ENCODE data around the gene CCP110. TPM values are rescaled to one million over a fixed set of nuclear protein-coding genes. Genes with fewer than 3 reads are reported as not detected.

CCP110 gene
- total and polyA plus RNA-seq, 8 donors: 2.3 to 67.7 (median 7.6) TPM

DNA sequence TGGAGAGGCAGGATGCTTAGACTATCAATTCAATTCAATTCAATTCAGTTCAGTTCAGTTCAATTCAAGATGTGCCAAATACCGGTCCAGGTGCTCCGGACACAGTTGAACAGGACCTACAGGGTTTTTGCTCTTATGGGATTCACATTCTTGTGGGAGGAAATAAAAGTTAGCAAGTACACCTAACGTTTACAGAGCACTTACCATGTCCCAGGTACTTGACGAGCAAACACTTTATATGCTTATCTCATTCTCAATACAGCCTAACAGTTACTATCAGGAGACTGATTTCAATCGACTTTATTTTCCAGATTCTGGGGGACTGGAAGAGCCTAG lies 1.4 kb upstream of the CCP110 start:
- DNase-seq: no peak
- TF ChIP-seq CTCF (IDR thresholded peaks at IDR 0.05) (no peak), POLR2A (IDR thresholded peaks at IDR 0.05) (no peak), EP300 (IDR thresholded peaks at IDR 0.05) (no peak), POLR2AphosphoS5 (IDR thresholded peaks at IDR 0.05) (no peak)
- H3K27ac ChIP-seq: peak overlapping the region; percentile 90 to 99 (median 93)
- intact Hi-C loops (cut with DNase I; ENCODE audit: low total_unique reads): no loop called here
- no peaks in the 10 kb centered on the region for H3K9me3 ChIP-seq
- whole genome bisulfite sequencing, 5 donors: 10 to 31% (median 20%) methylated on average over 5 of the region's 5 CpGs
- H3K4me1 ChIP-seq: peaks cover 28 to 78% (median 70%) of the 10 kb centered on the region in 4 donors
- H3K27me3 ChIP-seq: no peaks in the 10 kb centered on the region
- peak overlapping the region in 3 of 4 donors; percentile 76 to 94 (median 85) for H3K4me3 ChIP-seq
- H3K36me3 ChIP-seq: peaks cover 0 to under 1% (median 0%) of the 10 kb centered on the region in 4 donors

DNA sequence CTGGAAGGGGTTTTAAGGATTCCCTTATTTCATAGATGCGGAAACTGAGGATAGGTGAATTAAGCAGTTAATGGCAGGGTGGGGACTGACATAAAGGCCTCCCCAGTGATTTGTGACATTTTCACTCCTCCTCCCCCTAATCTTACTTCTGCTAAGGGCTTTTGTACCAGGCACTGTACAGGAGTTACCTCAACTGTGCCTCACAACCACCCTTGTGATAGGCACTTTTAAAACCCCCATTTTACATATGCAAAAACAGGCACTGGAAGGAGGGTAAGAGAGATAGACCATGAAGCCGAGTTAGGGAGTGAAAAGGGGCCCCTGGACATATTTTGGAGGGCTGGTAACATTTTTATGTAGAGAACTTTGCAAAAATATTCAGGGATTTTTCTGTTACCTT lies 982 bp upstream of the CCP110 start:
- H3K4me1 ChIP-seq: peaks cover 28 to 74% (median 67%) of the 10 kb centered on the region in 4 donors

DNA sequence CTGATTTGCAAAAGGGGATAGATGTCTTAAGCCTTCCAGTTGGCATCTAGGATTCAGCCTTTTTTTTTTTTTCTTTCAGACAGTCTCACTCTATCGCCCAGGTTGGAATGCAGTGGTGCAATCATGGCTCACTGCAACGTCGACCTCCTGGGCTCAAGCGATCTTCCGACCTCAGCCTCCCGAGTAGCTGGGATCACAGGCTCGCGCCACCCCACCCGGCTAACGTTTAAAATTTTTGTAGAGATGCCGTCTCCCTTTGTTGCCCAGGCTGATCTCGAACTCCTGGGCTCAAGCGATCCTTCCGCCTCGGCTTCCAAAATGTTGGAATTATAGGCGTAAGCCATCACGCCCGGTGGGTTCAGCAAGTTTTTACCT lies 571 bp upstream of the CCP110 start:
- WGBS, 5 donors: 68 to 75% (median 72%) methylated on average over 18 of the region's 18 CpGs
- intact Hi-C loops (cut with DNase I; ENCODE audit: low total_unique reads): no loop called here
- Histone ChIP-seq H3K36me3 (peaks cover 0 to 5% (median 5%) of the 10 kb centered on the region in 4 donors), H3K4me3 (peak overlapping the region; percentile 82 to 99 (median 90)), H3K27ac (peak overlapping the region in 2 of 5 donors; percentile 79 to 84), H3K27me3 (no peaks in the 10 kb centered on the region), H3K4me1 (peaks cover 28 to 70% (median 63%) of the 10 kb centered on the region in 4 donors), H3K9me3 (no peaks in the 10 kb centered on the region)
- no peak for DNase-seq
- TF ChIP-seq POLR2A (IDR thresholded peaks at IDR 0.05) (no peak), EP300 (IDR thresholded peaks at IDR 0.05) (no peak), CTCF (IDR thresholded peaks at IDR 0.05) (no peak), POLR2AphosphoS5 (IDR thresholded peaks at IDR 0.05) (no peak)

More for the DNA sequence above, 982 bp upstream of the CCP110 start:
- intact Hi-C loops (cut with DNase I; ENCODE audit: low total_unique reads): no loop called here
- Histone ChIP-seq H3K4me3 (no peak overlapping the region), H3K27me3 (no peaks in the 10 kb centered on the region), H3K9me3 (no peaks in the 10 kb centered on the region), H3K27ac (peak overlapping the region in 3 of 5 donors; percentile 91 to 94 (median 93)), H3K36me3 (peaks cover 0 to 1% (median under 1%) of the 10 kb centered on the region in 4 donors)
- no peak for TF ChIP-seq POLR2AphosphoS5 (IDR thresholded peaks at IDR 0.05)
- TF ChIP-seq POLR2A (IDR thresholded peaks at IDR 0.05): no peak
- no peak for TF ChIP-seq CTCF (IDR thresholded peaks at IDR 0.05)
- TF ChIP-seq EP300 (IDR thresholded peaks at IDR 0.05): no peak
- whole genome bisulfite sequencing, 5 donors: 83 to 96% (median 89%) methylated on average over 2 of the region's 2 CpGs
- no peak for DNase-seq

DNA sequence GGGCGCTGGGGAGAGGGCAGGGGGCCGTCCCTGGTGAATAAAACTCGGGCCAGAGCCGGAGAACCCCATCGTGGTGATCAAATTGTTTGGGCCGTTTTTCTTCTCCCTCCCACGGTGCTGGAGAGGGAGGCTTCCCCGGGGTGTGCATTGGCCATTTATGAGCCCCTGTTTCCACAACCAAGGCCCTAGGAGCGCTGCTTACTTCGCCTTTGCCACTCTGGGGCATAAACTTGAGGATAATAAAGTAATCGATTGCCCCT lies 544 bp downstream of the CCP110 start:
- 0 to 1% (median 0%) methylated on average over 6 to 11 of the region's 11 CpGs for WGBS, 5 donors
- intact Hi-C loops (cut with DNase I; ENCODE audit: low total_unique reads): no loop called here
- TF ChIP-seq POLR2AphosphoS5 (IDR thresholded peaks at IDR 0.05) (no peak), CTCF (IDR thresholded peaks at IDR 0.05) (no peak), POLR2A (IDR thresholded peaks at IDR 0.05) (no peak), EP300 (IDR thresholded peaks at IDR 0.05) (no peak)

More for the DNA sequence above, 544 bp downstream of the CCP110 start:
- H3K27me3 ChIP-seq: no peaks in the 10 kb centered on the region
- H3K9me3 ChIP-seq: no peaks in the 10 kb centered on the region
- H3K4me1 ChIP-seq: peaks cover 28 to 58% (median 53%) of the 10 kb centered on the region in 4 donors
- peak overlapping the region; percentile 82 to 99 (median 90) for H3K4me3 ChIP-seq
- peaks cover 0 to 16% (median 14%) of the 10 kb centered on the region in 4 donors for H3K36me3 ChIP-seq
- no peak for DNase-seq
- peak overlapping the region; percentile 45 to 84 (median 78) for H3K27ac ChIP-seq

Data from stomach (tissue), 9 donors.